Cerebellar nuclear complex (tissue), 1 donor: ENCODE measurements around the gene IMP4.

ENCODE experiments used
- DNase-seq, 2 experiments: peaks; one replicate each; lab custom pipeline; 2025; lab: John Stamatoyannopoulos, UW

The IMP4 gene

DNA sequence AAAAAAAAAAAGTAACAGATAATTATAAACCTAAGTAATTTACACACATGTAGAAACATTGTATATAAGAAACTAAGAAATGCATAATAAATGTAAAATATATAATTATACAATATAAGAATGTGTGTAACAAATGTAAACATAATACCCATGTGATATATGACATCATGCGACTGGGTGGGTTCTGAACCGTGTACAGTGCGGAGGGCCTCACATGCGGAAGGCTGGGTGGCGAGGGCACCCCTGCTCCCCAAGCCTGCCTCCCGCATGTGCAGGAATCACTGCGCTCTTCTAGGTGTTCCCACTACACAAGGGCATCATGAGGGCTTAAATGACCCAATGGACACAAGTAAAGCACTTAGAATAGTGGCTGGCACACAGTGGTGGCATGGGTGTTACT lies 15.2 kb downstream of the IMP4 start:
- no peak for DNase-seq

DNA sequence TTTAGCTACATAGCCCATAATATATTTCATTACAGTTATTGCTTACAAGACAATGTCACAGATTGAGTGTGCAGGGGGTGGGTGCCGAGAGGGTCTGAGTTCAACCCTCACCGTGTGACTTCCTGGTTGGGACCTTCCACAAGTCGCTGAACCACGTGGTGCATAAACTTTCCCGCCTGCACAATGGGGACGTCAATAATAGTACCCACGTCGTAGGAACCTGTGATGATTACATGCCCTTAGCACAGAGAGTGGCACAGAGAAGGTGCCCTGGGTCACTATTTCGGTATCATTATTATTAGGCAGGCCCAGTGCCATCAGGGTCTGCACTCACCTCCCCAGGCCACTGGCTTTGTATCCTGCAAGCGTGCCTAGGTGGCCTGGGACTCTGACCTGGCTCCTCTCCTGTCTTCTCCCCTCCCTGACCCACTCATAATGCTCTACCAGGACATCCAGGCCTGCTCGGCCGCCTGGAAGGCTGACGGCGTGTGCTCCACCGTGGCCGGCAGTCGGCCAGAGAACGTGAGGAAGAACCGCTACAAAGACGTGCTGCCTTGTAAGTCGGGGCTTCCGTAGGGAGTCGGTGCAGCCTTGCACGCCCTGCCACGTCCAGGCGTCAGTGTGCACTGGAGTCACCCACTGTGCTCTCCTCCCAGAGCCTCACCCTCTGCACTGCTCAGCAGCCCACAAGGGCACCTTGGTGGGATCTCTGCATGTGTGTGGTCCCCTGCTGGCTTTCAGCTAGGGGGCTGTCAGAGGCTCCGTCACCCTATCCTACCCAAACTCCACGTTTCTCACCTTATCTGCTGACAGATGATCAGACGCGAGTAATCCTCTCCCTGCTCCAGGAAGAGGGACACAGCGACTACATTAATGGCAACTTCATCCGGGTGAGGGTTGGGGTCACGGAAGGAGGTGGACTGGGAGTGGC lies 16.0 kb downstream of the IMP4 start:
- DNase-seq: no peak

DNA sequence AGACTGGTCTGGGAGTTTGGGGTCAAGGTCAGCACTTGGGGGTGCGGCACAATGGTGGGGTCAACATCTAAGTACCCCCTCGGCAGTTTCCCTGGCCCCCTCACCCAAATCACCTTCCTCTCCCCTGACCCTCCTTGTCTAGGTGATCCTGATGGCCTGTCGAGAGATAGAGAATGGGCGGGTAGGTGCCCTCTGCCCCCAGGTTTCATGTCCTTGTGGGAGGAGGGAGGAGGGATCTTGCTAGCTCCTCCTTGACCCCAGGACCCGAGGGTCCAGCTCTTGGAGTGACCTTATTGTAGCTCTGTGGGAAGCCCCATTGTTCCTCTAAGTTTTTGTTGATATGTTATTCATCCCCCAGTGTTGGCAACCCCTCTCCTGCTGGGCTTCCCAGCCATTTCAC lies 16.8 kb downstream of the IMP4 start:
- DNase-seq: no peak

DNA sequence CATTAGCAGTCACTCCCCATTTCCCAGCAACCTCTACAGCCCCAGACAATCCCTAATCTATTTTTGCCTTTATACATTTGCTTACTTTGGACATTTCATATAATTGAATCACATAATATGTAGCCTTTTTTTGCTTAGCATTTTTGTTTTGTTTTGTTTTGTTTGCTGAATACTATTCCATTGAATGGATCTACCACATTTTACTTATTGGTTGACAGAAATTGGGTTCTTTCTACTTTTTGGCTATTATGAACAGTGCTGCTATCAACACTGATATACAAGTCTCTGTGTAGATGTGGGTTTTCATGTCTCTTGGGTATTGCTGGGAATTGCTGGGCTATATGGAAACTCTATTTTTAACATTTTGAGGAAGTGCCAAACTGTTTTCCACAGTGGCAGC lies 20.8 kb downstream of the IMP4 start:
- DNase-seq: no peak

DNA sequence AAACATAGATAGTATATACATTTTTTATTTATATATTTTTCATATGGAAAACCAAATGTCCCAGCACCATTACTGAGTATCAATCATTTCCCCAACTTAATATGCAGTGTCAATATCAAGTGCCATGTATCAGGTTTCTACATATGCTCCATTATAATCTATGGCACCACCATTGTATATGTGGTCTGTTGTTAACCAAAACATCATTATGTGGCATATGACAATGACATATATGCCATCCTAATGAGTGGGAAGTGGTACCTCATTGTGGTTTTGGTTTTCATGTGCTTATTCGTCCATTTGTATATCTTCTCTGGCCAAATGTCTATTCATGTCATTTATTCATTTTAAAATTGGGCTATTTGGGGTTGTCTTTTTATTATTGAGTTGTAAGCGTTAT lies 22.4 kb downstream of the IMP4 start:
- no peak for DNase-seq

DNA sequence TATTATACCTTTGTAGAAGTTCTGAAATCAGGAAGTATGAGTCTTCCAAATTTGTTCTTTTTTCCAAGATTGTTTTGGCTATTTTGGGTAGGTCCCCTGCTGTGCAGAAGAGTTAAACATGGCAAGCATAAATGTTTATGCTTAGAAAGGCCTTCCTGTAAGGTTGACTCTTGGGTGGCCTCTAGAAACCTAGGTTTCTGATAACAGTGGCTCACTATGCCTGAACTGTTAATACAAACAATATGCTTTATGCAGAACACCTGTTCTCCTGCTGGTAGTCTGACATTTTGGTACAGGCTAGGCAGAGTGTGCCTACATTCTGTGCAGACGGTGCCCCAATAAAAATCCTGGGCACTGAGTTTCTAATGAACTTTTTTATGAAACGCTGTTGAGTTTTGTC lies 23.3 kb downstream of the IMP4 start:
- no peak for DNase-seq

DNA sequence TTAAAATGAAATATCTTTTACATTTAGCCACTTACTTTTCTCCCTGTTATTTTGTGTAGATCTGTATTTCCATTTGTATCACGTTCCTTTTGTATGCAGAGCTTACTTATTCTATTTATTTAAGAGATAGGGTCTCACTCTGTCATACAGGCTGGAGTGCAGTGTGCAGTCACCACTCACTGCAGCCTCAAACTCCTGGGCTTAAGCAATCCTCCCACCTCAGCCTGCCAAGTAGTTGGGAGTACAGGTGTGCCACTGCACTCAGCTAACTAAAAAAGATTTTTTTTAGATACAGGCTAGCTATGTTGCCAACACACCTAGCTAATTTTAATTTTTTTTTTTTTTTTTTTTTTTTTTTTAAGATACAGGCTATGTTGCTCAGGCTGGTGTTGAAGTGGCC lies 24.0 kb downstream of the IMP4 start:
- no peak for DNase-seq

DNA sequence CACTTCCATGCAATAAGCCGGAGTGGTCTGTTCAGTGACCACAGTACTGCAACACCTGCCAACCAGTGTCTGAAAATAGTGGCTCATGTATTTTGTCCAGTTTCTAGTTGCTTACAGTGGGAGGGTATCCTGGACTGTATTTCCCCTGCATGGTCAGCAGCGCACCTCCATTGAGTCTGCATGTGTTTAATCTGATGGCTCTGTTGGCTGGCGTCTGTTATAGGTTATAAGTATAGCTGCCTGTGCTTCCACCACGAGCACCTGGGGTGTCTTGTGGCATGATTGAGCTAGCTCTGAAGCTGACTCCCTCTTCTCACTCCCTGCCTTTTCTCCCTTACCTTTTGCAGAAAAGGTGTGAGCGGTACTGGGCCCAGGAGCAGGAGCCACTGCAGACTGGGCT lies 26.1 kb downstream of the IMP4 start:
- DNase-seq: no peak

DNA sequence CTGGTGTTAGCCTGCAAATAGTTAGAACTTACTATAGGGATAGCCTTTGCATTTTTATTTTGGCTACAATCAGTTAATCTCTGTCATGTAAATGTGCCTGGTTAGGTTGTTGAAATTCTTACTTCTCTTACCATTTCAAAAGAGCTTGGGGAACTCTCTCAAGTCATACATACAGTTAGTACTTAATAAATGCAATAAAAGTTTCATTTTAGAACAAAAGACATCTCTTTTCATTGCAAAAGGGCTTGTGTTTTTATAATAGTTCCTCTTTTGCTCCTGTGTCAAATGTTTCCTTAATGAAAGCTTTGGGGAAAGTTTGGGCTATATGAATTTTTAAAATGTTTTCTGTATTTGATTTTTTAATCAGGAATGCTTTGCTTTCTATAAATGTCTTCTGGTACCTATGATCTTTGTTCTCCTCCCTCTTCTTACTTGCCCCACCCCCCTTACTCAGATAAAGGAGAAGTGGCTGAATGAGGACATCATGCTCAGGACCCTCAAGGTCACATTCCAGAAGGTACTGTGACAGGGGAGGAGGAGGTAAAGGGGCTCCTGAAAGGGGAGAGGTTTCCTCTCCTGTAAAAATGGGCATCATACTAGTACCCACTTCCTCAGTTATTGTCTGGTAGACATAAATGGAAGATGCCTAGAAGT lies 26.7 kb downstream of the IMP4 start:
- no peak for DNase-seq

DNA sequence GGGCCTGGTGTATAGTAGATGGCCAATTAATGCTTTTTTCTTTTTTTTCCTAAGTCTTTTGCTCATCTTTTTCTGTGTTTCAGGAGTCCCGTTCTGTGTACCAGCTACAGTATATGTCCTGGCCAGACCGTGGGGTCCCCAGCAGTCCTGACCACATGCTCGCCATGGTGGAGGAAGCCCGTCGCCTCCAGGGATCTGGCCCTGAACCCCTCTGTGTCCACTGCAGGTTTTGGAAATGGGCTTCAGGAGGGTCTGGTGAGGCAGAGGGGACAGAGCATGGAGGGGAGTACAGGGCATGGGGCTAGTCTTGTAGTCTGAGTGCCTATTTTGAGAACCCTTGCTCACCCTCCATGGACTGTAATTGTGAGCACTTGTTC lies 27.3 kb downstream of the IMP4 start:
- no peak for DNase-seq

DNA sequence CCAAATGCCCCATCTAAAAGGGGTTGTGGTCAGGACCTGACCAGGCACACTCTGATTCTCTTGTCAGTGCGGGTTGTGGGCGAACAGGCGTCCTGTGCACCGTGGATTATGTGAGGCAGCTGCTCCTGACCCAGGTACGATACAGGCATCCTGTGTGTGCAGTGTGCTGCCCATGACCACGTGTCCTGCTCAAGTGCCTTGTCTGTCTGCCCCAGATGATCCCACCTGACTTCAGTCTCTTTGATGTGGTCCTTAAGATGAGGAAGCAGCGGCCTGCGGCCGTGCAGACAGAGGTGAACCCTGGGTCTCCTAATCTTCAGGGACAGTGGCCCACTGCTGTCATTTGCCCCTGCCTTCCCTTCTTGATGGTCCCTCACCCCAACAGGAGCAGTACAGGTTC lies 27.8 kb downstream of the IMP4 start:
- DNase-seq: no peak

DNA sequence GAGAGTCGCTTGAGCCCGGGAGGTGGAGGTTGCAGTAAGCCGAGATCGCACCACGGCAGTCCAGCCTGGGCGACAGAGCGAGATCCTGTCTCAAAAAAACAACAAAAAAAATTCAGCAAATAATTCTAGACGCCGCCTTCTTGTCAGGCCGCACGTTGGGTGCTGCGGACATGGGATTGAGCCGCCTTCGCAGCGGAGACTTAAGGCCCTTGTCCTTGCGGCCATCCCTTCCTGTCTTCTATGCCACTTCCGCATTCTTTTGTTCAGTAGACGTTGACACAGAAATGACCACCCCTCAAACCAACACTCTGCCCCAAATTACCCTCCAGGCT lies 29.0 kb downstream of the IMP4 start:
- no peak for DNase-seq

DNA sequence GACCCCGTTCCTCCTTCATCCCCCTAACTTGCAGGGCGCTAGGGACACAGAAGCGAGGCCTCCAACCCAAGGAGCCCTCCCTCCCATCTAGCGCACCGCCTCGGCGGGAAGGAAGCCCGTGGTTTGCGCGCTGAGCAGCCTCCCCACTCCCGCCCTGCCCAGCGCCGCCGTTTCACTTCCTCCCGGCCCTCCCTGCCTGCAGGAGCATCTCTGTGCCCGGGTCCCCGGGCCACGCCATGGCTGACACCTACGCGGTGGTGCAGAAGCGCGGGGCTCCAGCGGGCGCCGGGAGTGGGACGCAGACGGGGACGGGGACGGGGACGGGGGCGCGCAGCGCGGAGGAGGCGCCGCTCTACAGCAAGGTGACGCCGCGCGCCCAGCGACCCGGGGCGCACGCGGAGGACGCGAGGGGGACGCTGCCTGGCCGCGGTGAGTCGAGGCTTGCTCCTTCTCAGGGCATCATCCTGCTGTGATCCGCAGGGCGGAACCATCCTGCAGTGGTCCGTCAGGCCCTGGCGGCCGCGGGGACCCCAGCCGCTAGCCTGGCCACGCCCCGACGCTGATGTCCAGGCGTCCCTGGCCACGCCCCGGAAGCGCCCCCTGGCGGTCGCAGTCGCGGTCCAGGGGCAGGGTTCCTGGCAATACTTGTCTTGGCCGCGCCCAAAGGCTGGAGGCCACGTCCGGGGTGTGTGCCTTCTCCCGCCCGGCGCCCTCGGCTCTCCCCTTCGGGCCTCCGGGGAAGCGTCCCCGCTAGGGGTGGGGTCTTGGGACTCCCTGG lies 29.5 kb downstream of the IMP4 start:
- DNase-seq: peak in 1 of 2 experiments; percentile 33

DNA sequence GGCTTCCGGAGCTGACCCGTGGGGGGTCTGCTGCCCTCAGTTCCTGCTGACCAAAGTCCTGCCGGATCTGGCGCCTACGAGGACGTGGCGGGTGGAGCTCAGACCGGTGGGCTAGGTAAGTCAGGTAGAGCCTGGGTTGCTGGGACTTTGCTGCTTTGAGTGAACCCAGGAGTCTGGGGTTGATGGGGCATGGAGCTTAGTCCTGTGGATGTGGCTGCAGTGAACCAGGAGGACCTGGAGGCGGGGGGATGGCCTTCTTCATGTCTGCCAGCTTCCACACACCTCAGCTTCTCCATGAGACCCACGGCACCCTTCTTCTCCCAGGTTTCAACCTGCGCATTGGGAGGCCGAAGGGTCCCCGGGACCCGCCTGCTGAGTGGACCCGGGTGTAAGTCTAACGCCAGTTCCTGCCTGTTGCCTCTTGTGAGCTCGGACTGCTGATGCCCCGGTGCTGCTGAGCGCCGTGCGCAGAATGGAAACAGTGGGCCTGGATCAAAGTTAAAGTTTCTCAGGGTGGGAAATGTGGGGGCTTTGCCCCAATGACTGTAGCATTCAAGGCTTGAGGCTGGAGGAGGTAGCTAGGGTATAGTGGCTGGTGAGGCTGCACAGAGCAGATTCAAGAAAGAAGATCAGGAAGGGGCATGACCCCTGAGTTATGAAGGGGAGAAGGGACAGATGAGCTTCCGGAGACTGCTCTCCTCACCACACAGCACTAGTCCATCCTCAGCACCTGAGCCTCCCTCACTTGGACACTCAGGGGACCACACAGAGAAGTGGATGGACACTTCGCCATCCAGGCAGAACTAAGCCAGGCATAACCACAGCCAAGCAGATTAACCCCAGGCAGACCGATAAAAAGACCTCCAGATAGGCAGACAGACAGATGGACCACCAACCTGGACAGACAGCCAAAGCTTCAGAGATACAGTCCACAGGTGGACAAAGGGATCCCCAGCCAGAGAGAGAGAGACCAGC lies 30.4 kb downstream of the IMP4 start:
- no peak for DNase-seq

DNA sequence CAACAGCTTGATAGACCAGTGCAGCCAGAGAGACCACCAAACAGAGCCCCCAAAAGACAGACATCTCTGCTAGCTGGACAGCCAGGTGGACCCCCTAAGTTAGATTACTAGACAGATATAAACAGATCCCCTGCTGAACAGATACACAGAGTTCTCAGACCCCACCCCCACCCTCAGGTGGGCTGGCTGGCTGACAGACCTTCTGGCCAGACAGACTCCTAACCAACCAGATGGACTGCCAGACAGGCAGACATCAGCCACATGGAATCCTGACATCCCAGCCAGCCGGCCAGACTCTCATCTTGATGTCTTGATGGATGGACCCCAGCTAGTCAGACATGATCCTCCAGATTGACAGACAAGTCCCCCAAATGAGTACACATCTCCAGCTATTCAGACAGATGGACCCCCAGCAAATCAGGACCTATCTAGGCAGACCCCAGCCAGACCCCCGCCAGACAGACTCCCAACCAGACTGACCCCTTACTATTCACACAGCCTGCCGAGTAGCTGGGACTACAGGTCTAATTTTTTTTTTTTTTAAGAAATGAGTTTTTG lies 31.2 kb downstream of the IMP4 start:
- DNase-seq: no peak

DNA sequence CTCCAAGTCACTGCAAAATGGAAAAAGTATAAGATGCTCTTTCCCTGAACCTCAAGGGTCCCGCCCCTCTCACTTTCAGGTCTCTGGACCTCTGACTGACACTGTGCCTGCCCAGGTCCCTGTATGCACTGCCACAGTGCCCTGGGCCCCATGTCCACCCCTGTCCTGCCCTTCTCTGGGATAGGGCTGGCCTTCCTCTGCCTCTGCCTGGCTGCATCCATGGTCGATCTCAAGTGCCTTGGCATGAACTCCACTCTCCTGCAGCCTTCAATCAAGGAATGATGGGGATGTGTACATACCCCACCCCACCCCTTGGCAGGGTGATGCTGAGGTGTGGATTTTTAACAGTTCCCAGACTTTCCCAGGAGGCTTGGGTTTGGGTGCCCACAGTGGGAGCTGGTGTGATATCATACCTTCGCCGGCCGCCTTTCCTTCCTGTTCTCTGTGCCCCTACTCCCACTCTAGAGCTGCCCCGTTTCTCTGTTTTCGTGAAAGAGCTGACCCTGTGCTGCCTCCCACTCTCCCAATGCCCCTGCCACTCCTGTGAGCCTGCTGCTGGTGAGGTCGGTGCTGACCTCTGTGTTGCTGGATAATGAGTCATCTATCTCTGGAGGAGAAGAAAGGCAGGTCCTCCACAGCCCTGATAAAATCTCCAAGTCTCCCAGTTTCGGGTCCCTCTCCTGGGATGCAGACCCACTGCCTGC lies 32.0 kb downstream of the IMP4 start:
- no peak for DNase-seq

DNA sequence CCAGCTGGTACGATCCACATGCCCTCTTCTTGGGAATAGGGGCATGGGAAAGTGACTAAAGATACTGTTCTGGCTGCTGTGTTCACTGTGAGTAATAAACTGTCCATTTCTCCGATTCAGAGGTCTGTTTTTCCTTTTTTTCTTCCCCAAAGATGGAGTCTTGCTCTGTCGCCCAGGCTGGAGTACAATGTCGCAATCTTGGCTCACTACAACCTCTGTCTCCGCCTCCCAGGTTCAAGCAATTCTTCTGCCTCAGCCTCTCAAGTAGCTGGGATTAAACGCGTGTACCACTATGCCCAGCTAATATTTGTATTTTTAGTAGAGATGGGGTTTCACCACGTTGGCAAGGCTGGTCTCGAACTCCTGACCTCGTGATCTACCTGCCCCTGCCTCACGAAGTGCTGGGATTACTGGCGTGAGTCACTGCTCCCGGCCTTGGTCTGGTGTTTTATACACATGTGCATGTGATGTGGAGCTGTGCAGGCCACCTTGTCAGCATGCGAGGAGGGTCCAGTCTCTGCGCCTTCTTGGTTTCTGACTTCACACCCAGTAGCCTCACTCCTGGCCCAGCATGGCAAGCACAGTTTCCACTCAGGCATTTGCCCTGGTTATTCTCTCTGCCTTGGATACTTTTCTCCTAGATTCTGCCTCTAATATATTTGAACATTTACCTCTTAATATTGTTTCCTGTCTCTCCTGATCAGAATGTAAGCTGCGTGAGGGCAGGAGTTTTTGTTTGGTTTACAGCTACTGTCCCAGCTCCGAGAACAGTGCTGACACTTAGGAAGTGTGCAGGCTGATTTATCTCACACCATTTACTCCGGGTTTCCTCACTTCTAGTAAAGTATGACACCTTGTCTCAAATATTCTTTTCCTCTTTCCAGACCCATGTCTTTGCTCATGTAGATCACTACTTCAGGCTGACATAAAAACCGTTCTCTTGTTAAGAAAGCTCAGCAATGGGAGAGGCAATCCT lies 32.9 kb downstream of the IMP4 start:
- no peak for DNase-seq

DNA sequence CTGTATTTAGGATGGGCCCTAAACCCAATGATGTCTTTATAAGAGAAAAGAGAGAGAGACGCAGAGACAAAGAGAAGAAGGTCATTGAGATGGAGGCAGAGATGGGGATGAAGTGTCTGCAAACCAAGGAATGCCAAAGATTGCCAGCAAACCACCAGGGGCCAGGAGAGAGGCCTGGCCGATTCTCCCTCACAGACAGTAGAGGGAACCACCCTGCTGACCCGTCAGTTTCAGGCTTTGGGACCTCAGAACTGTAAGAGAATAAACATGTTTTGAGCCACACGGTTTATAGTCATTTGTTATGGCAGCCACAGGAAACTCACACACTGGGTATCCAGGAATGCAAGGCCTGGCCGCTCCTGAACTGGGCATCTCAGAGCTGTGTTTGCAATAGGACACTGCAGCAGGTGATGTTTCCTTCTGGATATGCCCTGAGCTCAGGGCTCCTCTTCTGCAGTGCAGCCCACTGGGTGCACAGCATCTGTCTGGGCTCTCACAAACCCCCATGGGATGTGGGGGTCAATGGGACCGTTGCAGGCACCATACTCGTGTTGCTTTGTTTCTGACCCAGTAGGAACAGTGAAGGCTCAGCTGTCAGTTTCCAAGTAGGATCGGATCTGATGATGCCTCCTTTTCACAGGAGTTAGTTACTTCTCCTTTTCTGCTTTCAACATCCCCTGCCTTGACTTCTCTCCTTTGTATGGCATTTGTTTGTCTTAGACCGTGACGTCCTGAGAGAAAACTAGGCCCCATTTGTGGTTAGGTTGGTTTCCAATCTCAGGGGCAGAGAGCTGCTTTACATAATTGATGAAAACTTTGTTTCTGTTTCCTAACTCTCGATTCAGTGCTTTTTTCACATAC lies 34.0 kb downstream of the IMP4 start:
- DNase-seq: no peak

DNA sequence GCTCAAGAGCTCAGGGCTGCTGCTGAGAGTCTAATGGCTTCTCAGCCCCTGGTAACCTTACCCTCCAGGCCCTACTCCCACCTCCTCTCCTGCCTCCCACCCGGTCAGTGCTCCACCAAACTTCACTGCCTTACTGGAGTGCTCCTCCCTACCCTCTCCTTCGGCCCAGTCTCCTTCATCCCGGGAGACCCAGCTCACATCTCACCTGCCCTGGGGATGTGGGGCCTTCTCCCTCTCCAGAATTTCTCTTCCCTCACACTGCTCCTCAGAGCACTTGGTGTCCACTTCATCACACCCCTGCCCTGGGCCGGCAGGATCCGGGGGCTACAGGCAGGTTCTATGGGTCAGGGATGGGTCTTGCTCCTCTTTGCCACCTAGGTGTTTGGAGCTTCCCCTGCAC lies 34.8 kb downstream of the IMP4 start:
- no peak for DNase-seq
